GM10266 (cell line): ENCODE measurements around the gene GLP1R.

Experiments used
- DNase-seq: peaks from one replicate; pipeline ENCODE4 v3.0.0; 2012; ENCODE audit errors: extremely low spot score
- TF ChIP-seq, protein P1 (sequence below): IDR thresholded peaks from 2 replicates; pipeline ENCODE4 v1.5.1; 2012; ENCODE audit warnings: mild to moderate bottlenecking, low read depth; ENCODE audit not compliant: control insufficient read depth, insufficient read depth; ENCODE audit errors: missing control alignments

GLP1R gene

DNA sequence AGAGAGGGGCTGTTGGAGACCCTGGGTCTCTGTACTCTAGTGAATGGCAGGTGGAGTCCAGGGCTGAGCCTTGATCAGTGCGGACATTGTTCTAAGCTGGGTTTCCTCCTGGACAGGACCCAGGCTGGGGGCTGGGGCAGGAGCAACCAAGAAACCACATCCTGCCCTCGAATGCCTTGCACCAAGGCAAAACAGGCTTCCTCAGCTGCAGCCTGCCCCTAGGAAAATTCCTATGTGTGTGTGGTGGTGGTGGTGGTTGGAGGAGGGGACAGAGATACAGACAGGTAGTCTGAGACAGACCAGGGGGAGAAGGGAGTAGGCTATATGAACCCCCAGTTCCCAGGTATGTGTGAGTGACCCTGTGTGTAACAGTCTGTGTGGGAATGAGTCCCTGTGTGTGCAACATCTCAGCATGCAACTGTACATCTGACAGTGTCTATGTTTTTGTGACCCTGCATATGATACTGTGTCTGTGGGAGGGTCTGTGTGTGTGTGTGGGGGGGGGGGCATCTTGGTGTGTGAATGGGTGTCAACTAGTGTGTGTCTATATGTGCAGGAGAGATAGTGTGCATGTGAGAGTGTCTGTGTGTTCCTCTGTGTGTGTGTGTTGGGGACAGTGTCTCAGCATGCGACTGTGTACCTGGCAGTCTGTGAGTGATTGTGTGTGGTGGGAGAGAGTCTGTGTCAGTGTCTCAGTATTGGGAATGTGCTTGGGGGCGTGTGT lies 3.0 kb downstream of the GLP1R start:
- no peak for DNase-seq
- TF ChIP-seq, protein P1, sequence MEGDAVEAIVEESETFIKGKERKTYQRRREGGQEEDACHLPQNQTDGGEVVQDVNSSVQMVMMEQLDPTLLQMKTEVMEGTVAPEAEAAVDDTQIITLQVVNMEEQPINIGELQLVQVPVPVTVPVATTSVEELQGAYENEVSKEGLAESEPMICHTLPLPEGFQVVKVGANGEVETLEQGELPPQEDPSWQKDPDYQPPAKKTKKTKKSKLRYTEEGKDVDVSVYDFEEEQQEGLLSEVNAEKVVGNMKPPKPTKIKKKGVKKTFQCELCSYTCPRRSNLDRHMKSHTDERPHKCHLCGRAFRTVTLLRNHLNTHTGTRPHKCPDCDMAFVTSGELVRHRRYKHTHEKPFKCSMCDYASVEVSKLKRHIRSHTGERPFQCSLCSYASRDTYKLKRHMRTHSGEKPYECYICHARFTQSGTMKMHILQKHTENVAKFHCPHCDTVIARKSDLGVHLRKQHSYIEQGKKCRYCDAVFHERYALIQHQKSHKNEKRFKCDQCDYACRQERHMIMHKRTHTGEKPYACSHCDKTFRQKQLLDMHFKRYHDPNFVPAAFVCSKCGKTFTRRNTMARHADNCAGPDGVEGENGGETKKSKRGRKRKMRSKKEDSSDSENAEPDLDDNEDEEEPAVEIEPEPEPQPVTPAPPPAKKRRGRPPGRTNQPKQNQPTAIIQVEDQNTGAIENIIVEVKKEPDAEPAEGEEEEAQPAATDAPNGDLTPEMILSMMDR, result no peak

DNA sequence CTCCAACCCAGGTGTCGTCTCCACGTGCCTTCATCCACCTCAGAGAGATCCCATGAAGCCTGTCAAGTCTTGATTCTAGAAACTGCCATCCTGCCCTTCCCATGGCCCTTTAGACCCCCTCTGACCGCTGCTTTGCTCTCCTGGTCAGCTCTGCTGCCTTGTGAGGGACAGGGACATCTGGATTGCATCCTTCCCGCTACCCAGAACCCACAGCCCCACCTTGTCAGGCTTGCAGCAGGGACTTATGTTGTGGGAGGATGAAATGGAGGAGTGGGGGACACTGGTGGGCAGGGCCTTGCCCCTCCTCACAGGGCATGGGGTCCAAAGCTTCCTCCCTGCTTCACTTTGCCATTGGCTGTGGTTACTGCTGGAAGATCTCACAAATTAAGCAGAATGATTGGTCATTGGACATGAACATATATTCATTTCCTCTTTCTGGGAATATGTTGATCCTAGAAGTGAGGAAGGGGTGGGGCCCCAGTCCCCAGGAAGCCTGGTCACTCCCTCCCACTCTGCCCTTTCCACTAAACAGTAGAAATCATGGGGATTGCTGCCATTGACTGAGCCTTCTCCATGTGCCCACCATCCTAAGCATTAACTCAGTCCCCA lies 4.5 kb downstream of the GLP1R start:
- no peak for DNase-seq
- TF ChIP-seq, protein P1, result no peak

DNA sequence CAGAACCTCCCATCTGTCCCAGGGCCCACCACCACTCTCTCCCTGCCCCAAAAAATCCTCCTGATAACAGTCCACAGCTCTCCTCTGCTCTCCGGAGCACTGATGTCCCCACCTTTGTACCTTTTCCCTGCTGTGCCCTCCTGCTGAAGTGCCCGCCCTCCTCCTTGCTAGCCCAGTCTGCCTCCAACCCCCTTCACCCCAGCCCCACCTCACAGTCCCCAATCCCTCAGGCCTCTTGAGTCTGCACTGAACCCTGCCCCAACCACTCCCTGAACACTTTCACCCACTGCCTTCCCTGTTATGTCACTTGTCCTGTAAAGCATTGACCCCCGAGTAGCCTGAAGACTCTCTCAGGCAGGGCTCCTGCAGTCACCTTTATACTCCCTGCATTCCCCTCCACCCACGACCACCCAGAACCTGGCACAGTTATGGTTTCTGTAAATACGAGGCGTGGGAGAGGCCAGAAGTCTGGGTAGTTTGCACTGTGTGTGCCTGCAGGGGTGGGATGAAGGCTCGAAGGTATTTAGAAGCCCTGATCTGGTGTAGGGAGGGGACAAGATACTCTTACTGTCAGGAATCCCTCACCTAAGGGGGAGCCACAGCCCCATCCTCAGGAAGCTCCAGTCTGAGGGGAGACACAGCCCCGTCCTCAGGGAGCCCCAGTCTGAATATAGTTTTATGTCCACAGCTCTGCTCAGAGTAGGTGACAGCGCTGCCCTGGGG lies 5.4 kb downstream of the GLP1R start:
- no peak for DNase-seq
- TF ChIP-seq, protein P1, result no peak

DNA sequence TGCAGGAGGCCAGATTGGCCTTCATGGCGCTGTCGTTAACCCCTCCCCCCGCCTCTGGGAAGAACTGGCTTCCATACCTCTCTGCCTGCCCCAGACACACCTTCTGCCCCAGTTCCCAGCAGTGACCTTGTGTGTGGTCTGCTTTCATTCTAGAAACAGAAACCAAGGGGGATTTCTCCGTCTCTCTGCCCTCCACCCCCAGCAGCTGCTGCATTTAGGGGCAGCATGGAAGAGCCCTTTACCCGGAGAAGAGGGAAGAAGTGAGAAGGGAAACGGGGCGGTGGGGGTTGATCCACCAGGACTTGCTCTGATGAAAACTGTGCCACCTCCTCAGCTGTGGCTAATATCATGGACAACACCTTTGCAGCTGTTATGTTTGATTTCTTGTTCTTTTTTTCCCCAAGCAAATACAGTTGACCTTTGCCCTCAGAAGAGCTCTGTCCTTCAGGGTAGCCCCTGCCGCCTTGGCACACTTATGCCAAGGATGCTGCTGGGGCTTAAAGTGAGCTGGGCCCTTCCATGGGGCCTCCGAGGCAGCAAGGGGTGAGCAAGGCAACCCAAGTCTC lies 6.1 kb downstream of the GLP1R start:
- TF ChIP-seq, protein P1, result no peak
- DNase-seq, result no peak

DNA sequence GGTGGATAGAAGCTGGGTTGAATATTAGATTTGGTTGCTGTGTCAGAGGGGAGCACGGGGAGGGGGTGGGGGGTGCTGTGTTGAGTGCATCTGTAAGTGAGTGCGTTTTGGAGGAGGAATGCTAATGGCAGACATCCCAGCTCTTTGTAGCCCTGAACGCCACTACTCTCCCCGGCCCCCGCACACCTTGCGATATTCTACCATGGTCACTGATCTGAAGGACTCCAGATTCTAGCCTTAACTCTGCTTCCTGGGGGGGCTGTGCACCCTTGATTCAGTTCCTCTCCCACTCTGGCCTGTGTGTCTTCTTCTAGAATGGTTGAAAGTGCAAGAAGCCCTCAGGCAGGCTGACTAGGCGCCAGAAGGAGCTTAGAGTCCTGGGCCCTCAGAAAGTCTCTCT lies 7.1 kb downstream of the GLP1R start:
- TF ChIP-seq, protein P1, result no peak
- DNase-seq, result no peak

DNA sequence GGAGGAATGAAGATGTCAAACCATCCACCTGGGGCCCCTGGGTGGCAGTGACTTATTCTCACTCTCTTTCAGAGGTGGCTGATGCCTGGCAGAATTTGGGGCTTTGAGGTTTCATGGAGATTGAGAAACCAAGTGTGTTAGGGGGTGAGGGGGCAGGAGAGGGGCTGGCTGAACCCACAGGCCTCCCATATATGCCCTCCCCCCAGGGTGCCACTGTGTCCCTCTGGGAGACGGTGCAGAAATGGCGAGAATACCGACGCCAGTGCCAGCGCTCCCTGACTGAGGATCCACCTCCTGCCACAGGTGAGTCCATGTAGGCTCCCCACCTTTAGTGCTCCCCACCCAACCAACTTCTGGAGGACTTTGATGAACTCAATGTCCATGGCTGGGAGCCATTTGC lies 7.6 kb downstream of the GLP1R start:
- no peak for DNase-seq
- TF ChIP-seq, protein P1, result no peak

DNA sequence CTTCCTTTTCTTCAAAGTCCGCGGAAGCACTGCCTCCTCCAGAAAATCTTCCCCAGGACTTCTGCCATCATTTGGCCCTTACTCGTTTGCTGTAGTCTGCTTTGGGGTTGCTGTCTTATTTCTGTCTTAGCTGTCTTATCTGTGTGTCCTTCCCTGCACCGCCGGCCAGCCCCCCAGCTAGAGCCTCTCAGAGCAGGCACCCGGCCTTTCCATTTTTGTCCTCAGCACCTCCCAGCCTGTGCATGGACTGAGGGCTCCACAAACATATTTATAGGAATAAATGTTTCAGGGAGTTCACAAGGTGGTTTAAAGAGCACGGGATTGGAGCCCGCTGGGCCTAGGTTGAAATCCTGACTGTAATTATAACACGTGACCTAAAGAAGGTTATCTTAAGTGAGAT lies 8.1 kb downstream of the GLP1R start:
- TF ChIP-seq, protein P1, result no peak
- no peak for DNase-seq
